Lung (tissue), 12 donors: ENCODE measurements around the gene YAP1. TPM values are rescaled to one million over a fixed set of nuclear protein-coding genes. Genes with fewer than 3 reads are reported as not detected.
A peak's percentile ranks its signal among the peaks of the same experiment; 100 is the strongest.

Experiments used
- ATAC-seq: fragments of 200-7000 bp; cut with Tn5 transposase; one replicate; pipeline ENCODE4 v1.9.1; 2020; ENCODE audit warnings: moderate number of reproducible peaks; ENCODE audit not compliant: insufficient read depth, low FRiP score
- DNase-seq, 3 donors: peaks; one replicate each; pipeline ENCODE4 v3.0.0-alpha.2; 2013 to 2017
- H3K27ac ChIP-seq, 2 donors: one replicate each; pipeline ENCODE4 v1.5.1; 2013; ENCODE audit warnings: mild to moderate bottlenecking in 2 of 2, moderate library complexity in 2 of 2, control low read depth in 1 of 2, inconsistent platforms in 1 of 2, low read depth in 1 of 2, low read length in 1 of 2
- H3K27me3 ChIP-seq, 3 donors: one replicate each; pipeline ENCODE4 v1.5.1; 2013; ENCODE audit warnings: low read length in 2 of 3; ENCODE audit not compliant: control insufficient read depth in 3 of 3, insufficient read depth in 3 of 3
- H3K36me3 ChIP-seq, 4 donors: one replicate each; pipeline ENCODE4 v1.5.1; 2013; ENCODE audit warnings: low read length in 4 of 4, mild to moderate bottlenecking in 1 of 4, moderate library complexity in 1 of 4; ENCODE audit not compliant: control insufficient read depth in 4 of 4, insufficient read depth in 4 of 4
- H3K4me1 ChIP-seq, 5 donors: one replicate each; pipeline ENCODE4 v1.5.1; 2013; ENCODE audit warnings: low read length in 5 of 5, mild to moderate bottlenecking in 2 of 5, moderate library complexity in 1 of 5; ENCODE audit not compliant: control insufficient read depth in 5 of 5, insufficient read depth in 5 of 5
- H3K4me3 ChIP-seq: one replicate; pipeline ENCODE4 v1.5.1; 2013; ENCODE audit warnings: mild to moderate bottlenecking, control low read depth, moderate library complexity
- H3K9ac ChIP-seq, 2 donors: one replicate each; pipeline ENCODE4 v1.5.1; 2013; ENCODE audit warnings: low read length in 2 of 2, control low read depth in 1 of 2; ENCODE audit not compliant: insufficient read depth in 1 of 2
- H3K9me3 ChIP-seq, 4 donors: one replicate each; pipeline ENCODE4 v1.5.1; 2013; ENCODE audit warnings: low read length in 3 of 4, mild to moderate bottlenecking in 1 of 4, moderate library complexity in 1 of 4; ENCODE audit not compliant: control insufficient read depth in 4 of 4, insufficient read depth in 3 of 4
- WGBS, 2 donors: extraction: QIAGEN DNeasy Blood & Tissue Kit; methylation state at CpG; one replicate each; pipeline ENCODE4 v1.1.7; 2013; 5-methylcytosine and 5-hydroxymethylcytosine counted together
- polyA plus RNA-seq, 2 donors: library from polyadenylated mRNA; stranded (reverse); fragments of 200-250 nt; gene quantifications; one replicate each; pipeline ENCODE4 v1.2.1, GENCODE V29; 2013
- total RNA-seq, 2 donors: library from RNA; depleted of rRNA in 1 of 2; stranded (reverse); fragments of >200 nt in 1 of 2; gene quantifications; one replicate each; pipeline ENCODE4 v1.2.1, GENCODE V29; 2014 to 2021
- TF ChIP-seq, protein P1 (sequence below): IDR thresholded peaks from 2 replicates; pipeline ENCODE4 v1.5.1; 2012; ENCODE audit warnings: mild to moderate bottlenecking; ENCODE audit errors: control extremely low read depth, extremely low read depth
- donor health status: control.
- donor health status: control.
- donor health status: Bipolar disorder and iron deficiency.
- donor health status: healthy.
- donor health status: DM: yes; HTN: yes; CAD: no.

The YAP1 gene
- total and polyA plus RNA-seq, 4 donors = 29.5 to 257 (median 80.4) TPM

DNA sequence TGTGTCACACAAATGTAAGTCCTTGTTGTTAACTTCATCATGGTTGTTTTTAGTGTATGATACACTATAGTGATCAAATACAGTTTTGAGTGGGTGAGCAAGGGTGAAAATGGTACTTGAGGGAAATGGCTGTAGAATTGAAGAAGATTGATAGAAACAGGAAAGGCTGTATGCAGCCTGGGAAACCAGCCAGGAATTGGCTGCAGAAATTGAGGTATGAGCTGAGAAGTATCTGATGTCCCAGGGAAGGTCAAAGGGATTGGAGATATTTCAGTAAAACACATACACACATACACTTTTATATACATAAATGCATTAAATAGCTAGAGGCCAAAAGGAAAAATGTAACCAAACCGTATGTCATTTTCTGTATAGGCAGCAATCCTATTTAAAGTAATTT lies 13.1 kb upstream of the YAP1 start:
- TF ChIP-seq, protein P1, sequence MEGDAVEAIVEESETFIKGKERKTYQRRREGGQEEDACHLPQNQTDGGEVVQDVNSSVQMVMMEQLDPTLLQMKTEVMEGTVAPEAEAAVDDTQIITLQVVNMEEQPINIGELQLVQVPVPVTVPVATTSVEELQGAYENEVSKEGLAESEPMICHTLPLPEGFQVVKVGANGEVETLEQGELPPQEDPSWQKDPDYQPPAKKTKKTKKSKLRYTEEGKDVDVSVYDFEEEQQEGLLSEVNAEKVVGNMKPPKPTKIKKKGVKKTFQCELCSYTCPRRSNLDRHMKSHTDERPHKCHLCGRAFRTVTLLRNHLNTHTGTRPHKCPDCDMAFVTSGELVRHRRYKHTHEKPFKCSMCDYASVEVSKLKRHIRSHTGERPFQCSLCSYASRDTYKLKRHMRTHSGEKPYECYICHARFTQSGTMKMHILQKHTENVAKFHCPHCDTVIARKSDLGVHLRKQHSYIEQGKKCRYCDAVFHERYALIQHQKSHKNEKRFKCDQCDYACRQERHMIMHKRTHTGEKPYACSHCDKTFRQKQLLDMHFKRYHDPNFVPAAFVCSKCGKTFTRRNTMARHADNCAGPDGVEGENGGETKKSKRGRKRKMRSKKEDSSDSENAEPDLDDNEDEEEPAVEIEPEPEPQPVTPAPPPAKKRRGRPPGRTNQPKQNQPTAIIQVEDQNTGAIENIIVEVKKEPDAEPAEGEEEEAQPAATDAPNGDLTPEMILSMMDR = no peak
- DNase-seq (peak; percentile 66 to 86 (median 79)), ATAC-seq (no peak)
- no peaks in the 10 kb centered on the region for H3K36me3 ChIP-seq
- WGBS, 2 donors = 81% methylated on average over 1 of the region's 1 CpG
- no peaks in the 10 kb centered on the region for H3K27me3 ChIP-seq
- peaks cover 0 to 4% (median 0%) of the 10 kb centered on the region in 5 donors for H3K4me1 ChIP-seq
- H3K27ac ChIP-seq = no peak overlapping the region
- H3K9ac ChIP-seq = no peak overlapping the region
- H3K9me3 ChIP-seq = no peaks in the 10 kb centered on the region
- no peak overlapping the region for H3K4me3 ChIP-seq

DNA sequence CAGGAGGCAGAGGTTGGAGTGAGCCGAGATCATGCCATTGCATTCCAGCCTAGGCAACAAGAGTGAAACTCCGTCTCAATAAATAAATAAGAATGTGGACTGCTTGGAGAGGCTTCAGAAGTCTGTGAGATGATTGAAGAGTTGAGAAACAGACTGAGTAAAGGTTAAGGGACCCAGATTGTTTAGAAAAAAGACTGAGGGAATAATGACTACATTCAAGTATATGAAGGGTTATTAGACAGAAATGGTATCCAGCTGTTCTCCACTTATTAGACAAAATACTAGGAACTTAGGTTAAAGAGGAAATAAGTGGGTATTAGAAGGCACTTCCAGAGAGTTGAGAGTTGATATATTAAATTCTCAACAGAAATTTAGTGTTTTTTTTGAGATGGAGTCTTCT lies 10.5 kb upstream of the YAP1 start:
- 85% methylated on average over 2 of the region's 2 CpGs for WGBS, 2 donors
- ATAC-seq = no peak
- peaks cover 0 to 4% (median 0%) of the 10 kb centered on the region in 5 donors for H3K4me1 ChIP-seq
- no peak overlapping the region for H3K27ac ChIP-seq
- H3K27me3 ChIP-seq = no peaks in the 10 kb centered on the region
- TF ChIP-seq, protein P1 = no peak
- DNase-seq = peak in 2 of 3 donors; percentile 85 to 88
- no peak overlapping the region for H3K9ac ChIP-seq
- H3K9me3 ChIP-seq = no peaks in the 10 kb centered on the region
- H3K4me3 ChIP-seq = no peak overlapping the region
- no peaks in the 10 kb centered on the region for H3K36me3 ChIP-seq

DNA sequence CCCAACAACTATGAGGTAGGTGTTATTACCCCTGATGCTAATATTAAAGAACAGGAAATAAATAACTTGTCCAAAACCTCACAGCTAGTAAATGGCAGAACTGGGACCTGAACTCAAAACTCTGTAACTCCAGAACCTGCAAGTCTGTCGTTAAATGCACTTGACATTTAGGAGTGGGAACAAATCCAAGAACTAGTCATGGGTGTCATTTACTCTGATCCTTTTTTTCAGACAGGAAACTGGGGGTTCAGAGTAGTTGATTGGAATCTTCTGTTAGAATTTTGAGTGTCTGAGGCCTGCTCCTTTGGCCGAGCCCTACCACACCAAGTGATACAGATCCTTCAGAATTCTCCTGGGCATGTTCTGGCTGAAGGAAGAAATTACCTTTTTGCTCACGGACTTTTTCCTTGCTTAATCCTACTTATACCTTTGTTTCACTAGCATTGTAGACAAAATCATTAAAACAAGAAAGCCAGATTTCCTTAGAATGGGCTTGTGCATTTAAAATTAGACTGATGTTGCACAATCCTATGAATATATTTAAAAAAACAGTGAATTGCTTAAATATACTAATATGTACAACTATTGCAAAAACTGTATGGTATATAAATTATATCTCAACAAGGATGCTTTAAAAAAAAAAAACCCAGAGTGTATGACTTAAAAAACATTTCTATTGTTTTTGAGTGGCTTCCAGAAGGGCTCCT lies 1.4 kb upstream of the YAP1 start:
- 61 to 63% methylated on average over 3 of the region's 3 CpGs for WGBS, 2 donors
- H3K4me3 ChIP-seq = no peak overlapping the region
- no peaks in the 10 kb centered on the region for H3K27me3 ChIP-seq
- TF ChIP-seq, protein P1 = no peak
- ATAC-seq = no peak
- no peak overlapping the region for H3K27ac ChIP-seq
- peak overlapping the region in 1 of 2 donors; percentile 87 for H3K9ac ChIP-seq
- H3K4me1 ChIP-seq = peaks cover 0 to 20% (median 6%) of the 10 kb centered on the region in 5 donors
- DNase-seq = peak in 1 of 3 donors; percentile 43
- no peaks in the 10 kb centered on the region for H3K36me3 ChIP-seq
- H3K9me3 ChIP-seq = no peaks in the 10 kb centered on the region

DNA sequence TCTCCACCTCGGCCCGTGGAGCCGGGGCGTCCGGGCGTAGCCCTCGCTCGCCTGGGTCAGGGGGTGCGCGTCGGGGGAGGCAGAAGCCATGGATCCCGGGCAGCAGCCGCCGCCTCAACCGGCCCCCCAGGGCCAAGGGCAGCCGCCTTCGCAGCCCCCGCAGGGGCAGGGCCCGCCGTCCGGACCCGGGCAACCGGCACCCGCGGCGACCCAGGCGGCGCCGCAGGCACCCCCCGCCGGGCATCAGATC lies 439 bp downstream of the YAP1 start:
- Histone ChIP-seq H3K9ac (peak overlapping the region; percentile 71 to 94), H3K36me3 (peaks cover 0 to 10% (median 0%) of the 10 kb centered on the region in 4 donors), H3K27ac (peak overlapping the region; percentile 99), H3K9me3 (no peaks in the 10 kb centered on the region), H3K27me3 (no peaks in the 10 kb centered on the region), H3K4me1 (peaks cover 2 to 38% (median 6%) of the 10 kb centered on the region in 5 donors), H3K4me3 (peak overlapping the region; percentile 86)
- no peak for DNase-seq
- no peak for ATAC-seq
- TF ChIP-seq, protein P1 = no peak
- 1% methylated on average over 30 to 31 of the region's 31 CpGs for WGBS, 2 donors
